H1 (cell line): ENCODE data around the gene KLK1. TPM values are rescaled to one million over a fixed set of nuclear protein-coding genes. Genes with fewer than 3 reads are reported as not detected.

Experiments used
- CTCF ChIA-PET: fragments of 300-600 bp; sonication (Branson Sonifier 250); formaldehyde crosslinking; loops from one replicate; lab custom pipeline; 2021; ENCODE audit not compliant: partially characterized antibody; lab: Charles Lee
- POLR2A ChIA-PET: fragments of 300-600 bp; sonication (Branson Sonifier 250); formaldehyde crosslinking; loops from one replicate; lab custom pipeline; 2021; ENCODE audit warnings: inconsistent platforms; ENCODE audit not compliant: partially characterized antibody; lab: Charles Lee
- DNase-seq, 2 experiments: peaks; one replicate each; pipeline versions ENCODE4 v3.0.0 to v3.0.0-alpha.2; 2010 to 2022; ENCODE audit warnings: low spot score in 2 of 2, low read depth in 1 of 2, mixed read lengths in 1 of 2
- FAIRE-seq: peaks from 2 replicates; lab custom pipeline; 2011; peaks lifted over from hg19 to GRCh38; lab: Jason Lieb, UNC
- H2AFZ ChIP-seq: 2 replicates; pipeline ENCODE4 v1.8.1; 2012; ENCODE audit warnings: low read length, inconsistent platforms
- H2AK5ac ChIP-seq: 2 replicates; pipeline ENCODE4 v1.6.1; 2013; ENCODE audit warnings: low read depth, low read length
- H2BK120ac ChIP-seq: replicated peaks from 2 replicates; pipeline ENCODE3; 2013; ENCODE audit warnings: low read depth, low read length, inconsistent platforms
- H2BK12ac ChIP-seq: 2 replicates; pipeline ENCODE4 v1.6.1; 2013; ENCODE audit warnings: low read depth, low read length
- H2BK15ac ChIP-seq: 2 replicates; pipeline ENCODE4 v1.6.1; 2013; ENCODE audit warnings: low read length
- H2BK20ac ChIP-seq: 2 replicates; pipeline ENCODE4 v1.6.1; 2013; ENCODE audit warnings: low read length
- H2BK5ac ChIP-seq: 2 replicates; pipeline ENCODE4 v1.6.1; 2013; ENCODE audit warnings: low read depth, low read length
- H3K14ac ChIP-seq: 2 replicates; pipeline ENCODE4 v1.6.1; 2013; ENCODE audit warnings: inconsistent platforms; ENCODE audit not compliant: insufficient read length
- H3K18ac ChIP-seq: 2 replicates; pipeline ENCODE4 v1.6.1; 2013; ENCODE audit warnings: low read length; ENCODE audit errors: extremely low read depth
- H3K23ac ChIP-seq: 2 replicates; pipeline ENCODE4 v1.6.1; 2013; ENCODE audit warnings: inconsistent platforms; ENCODE audit not compliant: insufficient read length
- H3K23me2 ChIP-seq: 2 replicates; pipeline ENCODE4 v1.6.1; 2013; ENCODE audit warnings: low read depth, low read length
- H3K27ac ChIP-seq: 2 replicates; pipeline ENCODE4 v1.6.1; 2011; ENCODE audit warnings: low read depth, low read length, inconsistent platforms
- H3K27me3 ChIP-seq, 4 experiments: replicated peaks in 1 of 4; 1 replicate in 1 of 4; 2 replicates in 3 of 4; pipeline versions ENCODE4 v1.6.1 to v1.8.1; 2011 to 2013; ENCODE audit warnings: low read length in 3 of 4, mild to moderate bottlenecking in 3 of 4, inconsistent platforms in 2 of 4, mixed read lengths in 2 of 4, moderate library complexity in 1 of 4; ENCODE audit not compliant: control insufficient read depth in 3 of 4, insufficient read depth in 3 of 4; ENCODE audit errors: extremely low read depth in 1 of 4
- H3K36me3 ChIP-seq, 4 experiments: 2 replicates each; pipeline versions ENCODE4 v1.6.1 to v1.8.1; 2011 to 2013; ENCODE audit warnings: mild to moderate bottlenecking in 4 of 4, low read length in 3 of 4, moderate library complexity in 2 of 4, control low read depth in 1 of 4, inconsistent platforms in 1 of 4; ENCODE audit not compliant: insufficient read depth in 4 of 4, control insufficient read depth in 2 of 4
- H3K4ac ChIP-seq: replicated peaks from 2 replicates; pipeline ENCODE3; 2013; ENCODE audit warnings: low read length, low read depth, mixed read lengths, inconsistent platforms; ENCODE audit not compliant: insufficient read length
- H3K4me1 ChIP-seq, 4 experiments: replicated peaks in 1 of 4; 1 replicate in 1 of 4; 2 replicates in 3 of 4; pipeline versions ENCODE4 v1.6.1 to v1.8.1; 2011 to 2013; ENCODE audit warnings: low read length in 3 of 4, inconsistent platforms in 2 of 4, mixed read lengths in 1 of 4; ENCODE audit not compliant: insufficient read depth in 4 of 4, control insufficient read depth in 3 of 4
- H3K4me2 ChIP-seq, 2 experiments: 2 replicates each; pipeline versions ENCODE4 v1.6.1 to v1.8.1; 2011 to 2013; ENCODE audit warnings: low read depth in 2 of 2, low read length in 2 of 2, control low read depth in 1 of 2, inconsistent platforms in 1 of 2, mild to moderate bottlenecking in 1 of 2; ENCODE audit not compliant: insufficient read depth in 1 of 2
- H3K4me3 ChIP-seq, 4 experiments: fragments of 200-600, 300-600 bp in 1 of 4; sonication (generic), shearing (Covaris generic), sonication (Bioruptor Twin) in 1 of 4; 2 replicates each; pipeline versions ENCODE4 v1.5.1 to v1.8.1; 2011 to 2016; ENCODE audit warnings: low read length in 4 of 4, low read depth in 3 of 4, control low read depth in 2 of 4, inconsistent platforms in 2 of 4, mild to moderate bottlenecking in 2 of 4, mixed read lengths in 1 of 4, moderate library complexity in 1 of 4; ENCODE audit not compliant: insufficient read depth in 2 of 4; ENCODE audit errors: extremely low read depth in 1 of 4
- H3K56ac ChIP-seq: replicated peaks from 2 replicates; pipeline ENCODE3; 2013; ENCODE audit warnings: low read depth, mild to moderate bottlenecking, mixed read lengths, low read length, inconsistent platforms; ENCODE audit not compliant: insufficient read length
- H3K79me1 ChIP-seq: 2 replicates; pipeline ENCODE4 v1.6.1; 2013; ENCODE audit warnings: low read depth, low read length, control low read depth
- H3K79me2 ChIP-seq, 2 experiments: 2 replicates each; pipeline versions ENCODE4 v1.6.1 to v1.8.1; 2012 to 2013; ENCODE audit warnings: low read length in 2 of 2, mild to moderate bottlenecking in 2 of 2, inconsistent platforms in 1 of 2; ENCODE audit not compliant: insufficient read depth in 2 of 2, control insufficient read depth in 1 of 2
- H3K9ac ChIP-seq, 4 experiments: replicated peaks in 1 of 4; 1 replicate in 1 of 4; 2 replicates in 3 of 4; pipeline versions ENCODE4 v1.6.1 to v1.8.1; 2011 to 2013; ENCODE audit warnings: low read depth in 3 of 4, low read length in 3 of 4, control low read depth in 2 of 4, mild to moderate bottlenecking in 2 of 4, moderate library complexity in 2 of 4, inconsistent platforms in 1 of 4; ENCODE audit errors: extremely low read depth in 1 of 4
- H3K9me3 ChIP-seq, 2 experiments: 2 replicates each; pipeline versions ENCODE4 v1.6.1 to v1.8.1; 2012 to 2013; ENCODE audit warnings: mild to moderate bottlenecking in 2 of 2, moderate library complexity in 2 of 2, control low read depth in 1 of 2, inconsistent platforms in 1 of 2, low read depth in 1 of 2, low read length in 1 of 2, mixed read lengths in 1 of 2; ENCODE audit not compliant: insufficient read depth in 2 of 2
- H4K20me1 ChIP-seq, 2 experiments: replicated peaks in 1 of 2; 2 replicates each; pipeline versions ENCODE3 to v1.8.1; 2011 to 2013; ENCODE audit warnings: inconsistent platforms in 2 of 2, low read length in 2 of 2, mild to moderate bottlenecking in 1 of 2; ENCODE audit not compliant: insufficient read depth in 2 of 2, control insufficient read depth in 1 of 2
- H4K5ac ChIP-seq: 2 replicates; pipeline ENCODE4 v1.6.1; 2013; ENCODE audit warnings: low read length, low read depth, mixed read lengths, inconsistent platforms; ENCODE audit not compliant: insufficient read length
- H4K8ac ChIP-seq: 2 replicates; pipeline ENCODE4 v1.8.0; 2013; ENCODE audit warnings: mild to moderate bottlenecking, moderate library complexity, low read length, inconsistent platforms; ENCODE audit not compliant: insufficient read depth; ENCODE audit errors: extremely low read depth
- H4K91ac ChIP-seq: replicated peaks from 2 replicates; pipeline ENCODE3; 2013; ENCODE audit warnings: low read length, mixed read lengths, inconsistent platforms; ENCODE audit not compliant: insufficient read length
- CEBPB ChIP-seq: IDR thresholded peaks from 2 replicates; pipeline ENCODE4 v1.6.1; 2012; ENCODE audit warnings: low read depth, low read length
- CHD1 ChIP-seq: IDR thresholded peaks from 2 replicates; pipeline ENCODE4 v1.6.1; 2012; ENCODE audit warnings: low read depth, low read length, improper control_type of control experiment
- JUN ChIP-seq: IDR thresholded peaks from 2 replicates; pipeline ENCODE4 v1.6.1; 2011; ENCODE audit warnings: low read depth, mild to moderate bottlenecking, improper control_type of control experiment, low read length
- JUND ChIP-seq: IDR thresholded peaks from 2 replicates; pipeline ENCODE4 v1.6.1; 2011; ENCODE audit warnings: mild to moderate bottlenecking, improper control_type of control experiment, low read length
- KDM1A ChIP-seq: fragments of 200-600, 300-600 bp; sonication (generic); IDR thresholded peaks from 2 replicates; pipeline ENCODE4 v1.7.1; 2016; ENCODE audit warnings: mild to moderate bottlenecking, low read length, borderline replicate concordance
- NANOG ChIP-seq: IDR thresholded peaks from 2 replicates; pipeline ENCODE4 v1.6.1; 2011; ENCODE audit warnings: low read length, low read depth, mild to moderate bottlenecking, inconsistent platforms; ENCODE audit not compliant: insufficient read depth, poor library complexity, severe bottlenecking
- SIRT6 ChIP-seq: IDR thresholded peaks from one replicate; pipeline ENCODE4 v1.7.1; 2012; ENCODE audit warnings: low read length, inconsistent platforms
- SP4 ChIP-seq: IDR thresholded peaks from 2 replicates; pipeline ENCODE4 v1.6.1; 2012; ENCODE audit warnings: low read length, inconsistent platforms
- SRF ChIP-seq: IDR thresholded peaks from 2 replicates; pipeline ENCODE4 v1.6.1; 2011; ENCODE audit warnings: mild to moderate bottlenecking, low read depth, low read length, moderate library complexity
- SUZ12 ChIP-seq: fragments of 200-600 bp; sonication (generic); IDR thresholded peaks from 2 replicates; pipeline ENCODE4 v1.6.1; 2012; ENCODE audit warnings: mild to moderate bottlenecking, inconsistent platforms, low read length, moderate library complexity, mixed read lengths
- TAF1 ChIP-seq: IDR thresholded peaks from 2 replicates; pipeline ENCODE4 v1.6.1; 2011; ENCODE audit warnings: mild to moderate bottlenecking, low read depth, low read length
- WGBS, 2 experiments: shearing (Covaris generic) in 1 of 2; methylation state at CpG; one replicate each; pipeline versions ENCODE4 v1.1.6 to v1.1.7; 2013 to 2015; ENCODE audit warnings: low lambda C conversion rate in 2 of 2, mixed read lengths in 2 of 2, inconsistent platforms in 1 of 2, low coverage in 1 of 2, missing lambda C conversion rate in 1 of 2; ENCODE audit not compliant: insufficient replicate concordance in 2 of 2, insufficient coverage in 1 of 2, insufficient read length in 1 of 2; ENCODE audit errors: extremely low coverage in 1 of 2, missing lambda C conversion rate in 1 of 2; 5-methylcytosine and 5-hydroxymethylcytosine counted together
- polyA plus RNA-seq, 7 experiments: library from polyadenylated mRNA; depleted of rRNA in 3 of 7; stranded (reverse) in 5 of 7; unstranded in 2 of 7; fragments of >200 nt in 5 of 7; fragments of 200-250 nt in 2 of 7; gene quantifications; 1 replicate in 5 of 7; 2 replicates in 1 of 7; 4 replicates in 1 of 7; pipeline versions ENCODE4 v1.2.1 to v1.2.3, GENCODE V29; 2011 to 2013; ENCODE audit warnings: missing spikeins in 2 of 7, mixed read lengths in 2 of 7
- total RNA-seq: library from RNA; stranded (reverse); fragmentation: NEBNext Ultra II Directional; extraction: Animal tissue kit (Norgen Biotek cat#: 25700); gene quantifications from 2 replicates; pipeline ENCODE4 v1.2.1, GENCODE V29; 2021
- TF ChIP-seq, protein P1 (sequence below): IDR thresholded peaks from 2 replicates; pipeline ENCODE4 v1.6.1; 2012; ENCODE audit warnings: inconsistent platforms

Gene KLK1
- total and polyA plus RNA-seq, 2 of the 8 experiments (the other 6 are each of a cell fraction or from before 2014, with no cell fraction given): 3.4 to 4.0 TPM

DNA sequence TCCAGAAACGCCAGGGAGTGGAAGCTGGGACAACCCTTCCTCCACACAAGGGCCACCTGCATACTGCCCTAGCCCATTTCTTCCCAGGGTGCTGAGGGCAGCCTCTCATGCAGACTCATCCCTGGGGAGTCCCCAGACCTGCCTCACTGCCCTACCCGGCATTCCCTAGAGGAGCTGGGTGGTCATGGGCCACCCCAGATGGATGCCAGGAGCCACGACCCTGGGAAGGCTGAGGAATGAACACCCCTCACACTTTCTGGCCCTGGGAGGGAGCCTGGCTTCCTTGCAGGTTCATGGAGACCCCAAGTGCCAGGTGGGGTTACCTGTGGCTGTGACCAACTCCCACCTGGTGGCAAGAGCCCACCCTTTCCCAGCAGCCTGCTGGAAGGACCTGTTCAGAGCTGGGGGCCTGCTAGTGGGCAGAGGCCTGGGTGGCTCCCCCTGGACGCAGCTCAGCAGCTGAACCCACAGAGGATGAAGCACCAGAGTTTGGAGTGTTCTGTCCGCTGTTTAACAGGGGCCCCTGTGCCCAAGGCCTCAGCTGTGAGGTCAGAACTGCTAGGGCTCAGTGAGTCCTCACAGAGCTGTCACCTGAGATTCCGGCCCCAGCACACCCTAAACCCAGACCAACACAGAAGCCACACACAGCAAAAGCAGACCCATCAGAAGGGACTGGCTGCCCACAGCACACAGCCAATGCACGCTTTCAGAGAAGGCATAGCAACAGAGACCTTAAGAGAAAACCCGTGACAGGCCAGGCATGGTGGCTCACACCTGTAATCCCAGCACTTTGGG lies 26.8 kb downstream of the KLK1 start:
- no peak overlapping the region for H3K4me3 ChIP-seq
- ChIA-PET POLR2A (interaction anchor here (0.6 to 15.0 kb wide), 26 partner anchors 6 to 445 kb away, joined by 3 to 275 read pairs (median 5); partner anchors contain the start of genes CLEC11A, KLK1, KLK15 and KLK3), CTCF (interaction anchor here (0.9 to 2.3 kb wide), 8 partner anchors 10 to 127 kb away, joined by 3 to 15 read pairs (median 6); no protein-coding TSS in a partner anchor)
- H3K18ac ChIP-seq: no peak overlapping the region
- no peak overlapping the region for H2BK120ac ChIP-seq
- H3K9ac ChIP-seq: no peak overlapping the region; a peak in 1 of 7 replicates
- 88% methylated on average over 8 of the region's 8 CpGs; no CpG with 5 or more reads in 1 of the 2 experiments for WGBS, 2 experiments
- no peak overlapping the region for H4K91ac ChIP-seq
- peaks cover 0 to 19% of the 10 kb centered on the region in 2 experiments; a peak in 3 of 4 replicates for H3K79me2 ChIP-seq
- DNase-seq: no peak
- no peak overlapping the region for H2BK15ac ChIP-seq
- no peak overlapping the region for H2BK5ac ChIP-seq
- no peak for FAIRE-seq
- H3K23ac ChIP-seq: no peak overlapping the region
- no peak overlapping the region for H4K5ac ChIP-seq
- no peaks in the 10 kb centered on the region for H3K27me3 ChIP-seq
- peaks cover 43 to 45% of the 10 kb centered on the region in 2 experiments for H4K20me1 ChIP-seq
- no peaks in the 10 kb centered on the region for H3K9me3 ChIP-seq
- H2AFZ ChIP-seq: no peak overlapping the region
- H3K4me2 ChIP-seq: no peak overlapping the region; a peak in 1 of 4 replicates
- H3K14ac ChIP-seq: no peak overlapping the region
- H3K4me1 ChIP-seq: peaks cover 0 to 14% (median 6%) of the 10 kb centered on the region in 4 experiments; a peak in 5 of 7 replicates
- H3K79me1 ChIP-seq: peaks cover 7% of the 10 kb centered on the region
- H2BK20ac ChIP-seq: no peak overlapping the region
- H3K36me3 ChIP-seq: peaks cover 24 to 54% (median 43%) of the 10 kb centered on the region in 4 experiments; a peak in 7 of 8 replicates
- H3K56ac ChIP-seq: no peak overlapping the region
- peak overlapping the region; percentile 28; the same call in 1 of the 2 replicates for H2AK5ac ChIP-seq
- 0 out of 2 replicates have a peak overlapping the region, but pooled peaks have one; percentile 33 for H3K27ac ChIP-seq
- no peaks in the 10 kb centered on the region for H3K23me2 ChIP-seq
- H4K8ac ChIP-seq: peak overlapping the region; percentile 1; the same call in 1 of the 2 replicates
- H3K4ac ChIP-seq: no peak overlapping the region
- H2BK12ac ChIP-seq: no peak overlapping the region
- TF ChIP-seq JUND (no peak), SRF (no peak), JUN (no peak), SIRT6 (no peak), KDM1A (no peak), SP4 (0 out of 2 replicates have a peak, but pooled peaks have one; percentile 3), CHD1 (no peak), CEBPB (no peak), TAF1 (no peak), NANOG (no peak), SUZ12 (no peak)
- TF ChIP-seq, protein P1, sequence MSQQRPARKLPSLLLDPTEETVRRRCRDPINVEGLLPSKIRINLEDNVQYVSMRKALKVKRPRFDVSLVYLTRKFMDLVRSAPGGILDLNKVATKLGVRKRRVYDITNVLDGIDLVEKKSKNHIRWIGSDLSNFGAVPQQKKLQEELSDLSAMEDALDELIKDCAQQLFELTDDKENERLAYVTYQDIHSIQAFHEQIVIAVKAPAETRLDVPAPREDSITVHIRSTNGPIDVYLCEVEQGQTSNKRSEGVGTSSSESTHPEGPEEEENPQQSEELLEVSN: no peak
